ENCODE measurements around the gene ATP8A2. TPM values are rescaled to one million over a fixed set of nuclear protein-coding genes. Genes with fewer than 3 reads are reported as not detected.

Gene ATP8A2
- total and polyA plus RNA-seq, 2 of the 8 experiments (the other 6 are each of a cell fraction or from before 2014, with no cell fraction given) = 2.4 to 8.3 TPM

GRCh38 chr13:25847145-25847544, 475.4 kb downstream of the ATP8A2 start:
- no peak overlapping the region for H3K4ac ChIP-seq (replicated peaks; ENCODE audit: insufficient read length, low read depth, low read length)
- FAIRE-seq (no peak), DNase-seq (ENCODE audit: low read depth in 1 of 2, low spot score in 2 of 2) (no peak)
- H2AFZ ChIP-seq (ENCODE audit: low read length) = no peak overlapping the region
- TF ChIP-seq RNF2 (IDR thresholded peaks at IDR 0.05; ENCODE audit: borderline replicate concordance, low read depth, low read length, missing control alignments, poor library complexity, severe bottlenecking) = no peak
- no peak for TF ChIP-seq EZH2 (IDR thresholded peaks at IDR 0.05; ENCODE audit: low read depth, low read length, severe bottlenecking)
- TF ChIP-seq SP4 (IDR thresholded peaks at IDR 0.05; ENCODE audit: low read length) = no peak
- TF ChIP-seq EP300 (IDR thresholded peaks at IDR 0.05; ENCODE audit: borderline replicate concordance in 1 of 2, low read depth in 2 of 2, low read length in 2 of 2) = no peak
- no peak for TF ChIP-seq CHD2 (IDR thresholded peaks at IDR 0.05; ENCODE audit: low read length)
- no peak for TF ChIP-seq ATF3 (IDR thresholded peaks at IDR 0.05; ENCODE audit: insufficient read depth, low read depth, low read length)
- TF ChIP-seq SIN3A (conservative IDR thresholded peaks at IDR 0.05 in 1 of 2, IDR thresholded peaks at IDR 0.05 in 1 of 2; ENCODE audit: low read depth in 1 of 2, low read length in 2 of 2) = no peak
- no peak for TF ChIP-seq RBBP5 (IDR thresholded peaks at IDR 0.05; ENCODE audit: borderline replicate concordance, low read depth, low read length)
- no peak for TF ChIP-seq BCL11A (IDR thresholded peaks at IDR 0.05; ENCODE audit: low read depth in 2 of 2, low read length in 2 of 2)
- H3K4me1 ChIP-seq (replicated peaks in 1 of 4; ENCODE audit: control insufficient read depth in 3 of 4, insufficient read depth in 4 of 4, low read length in 3 of 4) = peaks cover 7 to 18% (median 8%) of the 10 kb centered on the region in 4 experiments
- H4K20me1 ChIP-seq (replicated peaks in 1 of 2; ENCODE audit: control insufficient read depth in 1 of 2, insufficient read depth in 2 of 2, low read length in 2 of 2) = no peaks in the 10 kb centered on the region
- H3K56ac ChIP-seq (replicated peaks; ENCODE audit: insufficient read length, low read depth, low read length) = no peak overlapping the region
- H2BK15ac ChIP-seq (ENCODE audit: low read length) = no peak overlapping the region
- WGBS, 2 experiments (ENCODE audit: extremely low coverage in 1 of 2, insufficient coverage in 1 of 2, insufficient read length in 1 of 2, insufficient replicate concordance in 2 of 2, low coverage in 1 of 2, low lambda C conversion rate in 2 of 2, missing lambda C conversion rate in 1 of 2) = 90% methylated on average over 5 of the region's 5 CpGs; no CpG with 5 or more reads in 1 of the 2 experiments
- ChIA-PET POLR2A (ENCODE audit: partially characterized antibody) (interaction anchor here (1.2 kb wide), 1 partner anchor 205 kb away, joined by 3 read pairs; the partner anchor contains the start of gene SHISA2), CTCF (ENCODE audit: partially characterized antibody) (interaction anchor here (1.1 kb wide), 1 partner anchor 210 kb away, joined by 3 read pairs; no protein-coding TSS in a partner anchor)
- H3K23me2 ChIP-seq (ENCODE audit: low read depth, low read length) = no peaks in the 10 kb centered on the region
- 0 out of 2 replicates have a peak, but pooled peaks cover 2% of the 10 kb centered on the region for H3K79me1 ChIP-seq (ENCODE audit: low read depth, low read length)
- H3K36me3 ChIP-seq (ENCODE audit: control insufficient read depth in 2 of 4, insufficient read depth in 4 of 4, low read length in 3 of 4) = no peaks in the 10 kb centered on the region
- H3K18ac ChIP-seq (ENCODE audit: extremely low read depth, low read length) = no peak overlapping the region; the same call in 1 of the 2 replicates
- no peaks in the 10 kb centered on the region for H3K27me3 ChIP-seq (replicated peaks in 1 of 4; ENCODE audit: control insufficient read depth in 3 of 4, extremely low read depth in 1 of 4, insufficient read depth in 3 of 4, low read length in 3 of 4)
- no peak overlapping the region for H3K23ac ChIP-seq (ENCODE audit: insufficient read length)
- no peak overlapping the region for H2BK120ac ChIP-seq (replicated peaks; ENCODE audit: low read depth, low read length)
- no peak overlapping the region for H4K91ac ChIP-seq (replicated peaks; ENCODE audit: insufficient read length, low read length)
- no peak overlapping the region for H3K14ac ChIP-seq (ENCODE audit: insufficient read length)
- H2BK20ac ChIP-seq (ENCODE audit: low read length) = 0 out of 2 replicates have a peak overlapping the region, but pooled peaks have one; percentile 48
- H2BK12ac ChIP-seq (ENCODE audit: low read depth, low read length) = no peak overlapping the region
- H3K9ac ChIP-seq (replicated peaks in 1 of 4; ENCODE audit: extremely low read depth in 1 of 4, low read depth in 3 of 4, low read length in 3 of 4) = no peak overlapping the region
- H4K8ac ChIP-seq (ENCODE audit: extremely low read depth, insufficient read depth, low read length) = no peak overlapping the region
- H4K5ac ChIP-seq (ENCODE audit: insufficient read length, low read depth, low read length) = no peak overlapping the region
- no peak overlapping the region for H2AK5ac ChIP-seq (ENCODE audit: low read depth, low read length)
- H3K4me3 ChIP-seq (ENCODE audit: extremely low read depth in 1 of 4, insufficient read depth in 2 of 4, low read depth in 3 of 4, low read length in 4 of 4) = no peak overlapping the region
- H2BK5ac ChIP-seq (ENCODE audit: low read depth, low read length) = no peak overlapping the region
- H3K79me2 ChIP-seq (ENCODE audit: control insufficient read depth in 1 of 2, insufficient read depth in 2 of 2, low read length in 2 of 2) = no peaks in the 10 kb centered on the region
- no peaks in the 10 kb centered on the region for H3K9me3 ChIP-seq (ENCODE audit: insufficient read depth in 2 of 2, low read depth in 1 of 2, low read length in 1 of 2)
- H3K27ac ChIP-seq (ENCODE audit: low read depth, low read length) = no peak overlapping the region
- no peak overlapping the region for H3K4me2 ChIP-seq (ENCODE audit: insufficient read depth in 1 of 2, low read depth in 2 of 2, low read length in 2 of 2)

Measured in H1 (cell line).